HL-60/S4 treated with retinoic acid at 250 ng/mL for 4 days and 3 days (cell line): ENCODE data around the gene C12orf42.
"Not testable (repeated sequence)": the region's sequence is repeated elsewhere in the genome, so short reads cannot be mapped to it uniquely, and the experiment has no call there.

Source experiments
- in situ Hi-C: fragments of 300-500 bp; cut with MboI; formaldehyde crosslinking; loops from 2 replicates; pipeline ENCODE4 v1.7.0; 2022; ENCODE audit warnings: low sequenced_read_pairs

Gene C12orf42

DNA sequence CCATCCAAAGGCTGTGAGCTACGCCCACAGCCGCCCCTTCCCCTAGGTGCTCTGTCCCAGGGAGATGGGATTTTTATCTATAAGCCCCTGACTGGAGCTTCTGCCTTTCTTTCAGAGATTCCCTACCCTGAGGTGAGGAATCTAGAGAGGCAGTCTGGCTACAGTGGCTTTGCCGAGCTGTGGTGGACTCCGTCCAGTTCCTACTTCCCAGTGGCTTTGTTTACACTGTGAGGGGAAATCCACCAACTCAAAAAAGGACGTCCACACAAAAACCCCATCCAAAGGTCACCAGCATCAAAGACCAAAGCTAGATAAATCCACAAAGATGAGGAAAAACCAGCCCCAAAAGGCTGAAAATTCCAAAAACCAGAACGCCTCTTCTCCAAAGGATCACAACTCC lies 70.1 kb downstream of the C12orf42 start:
- in situ Hi-C loops: not testable (repeated sequence)

- in situ Hi-C loops: not testable (repeated sequence)
Measured at GRCh38 chr12:103424849-103425586, 70.8 kb downstream of the C12orf42 start.

- in situ Hi-C loops: no loop called here
Measured at GRCh38 chr12:103423516-103423910, 72.3 kb downstream of the C12orf42 start.

DNA sequence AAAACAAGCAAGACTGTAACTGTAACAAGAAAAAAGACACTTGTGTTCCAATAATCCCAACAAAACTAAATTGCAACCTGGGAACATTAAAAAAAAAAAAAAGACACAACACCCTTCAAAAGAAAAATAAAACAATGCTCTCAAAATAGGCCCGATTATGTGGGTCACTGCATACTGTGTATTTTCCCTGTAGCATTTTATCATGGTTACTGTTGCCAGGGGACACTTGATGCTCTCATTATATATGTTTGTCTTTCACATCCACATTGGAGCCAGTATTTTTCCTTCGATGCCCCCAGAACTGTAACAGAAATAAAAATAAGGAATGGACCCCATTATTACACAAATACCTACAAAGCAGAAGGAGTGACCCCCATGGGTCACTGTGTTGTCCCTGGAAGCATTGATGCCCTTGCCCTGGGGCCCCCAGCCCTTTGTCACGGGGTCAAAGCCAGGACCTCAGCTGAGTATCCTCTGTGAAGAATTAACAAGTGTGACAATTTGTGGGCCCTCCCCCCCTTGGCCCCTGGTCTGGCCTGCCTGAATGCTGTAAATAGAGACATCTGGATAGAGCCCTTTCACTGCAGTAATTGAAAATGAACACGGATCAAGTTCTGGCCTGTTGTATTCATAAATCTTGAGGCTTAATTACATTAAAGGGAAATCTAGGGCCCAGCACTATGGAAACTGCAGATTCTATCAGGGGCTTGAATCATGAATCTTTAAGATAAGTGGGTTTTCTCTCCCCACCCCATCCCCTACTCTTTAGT lies 72.8 kb downstream of the C12orf42 start:
- in situ Hi-C loops: no loop called here

- in situ Hi-C loops: no loop called here
Measured at GRCh38 chr12:103422328-103422727, 73.4 kb downstream of the C12orf42 start.

GRCh38 chr12:103421402-103421801 lies 74.4 kb downstream of the C12orf42 start:
- in situ Hi-C loops: no loop called here

GRCh38 chr12:103415681-103416080 lies 80.1 kb downstream of the C12orf42 start:
- in situ Hi-C loops: no loop called here

DNA sequence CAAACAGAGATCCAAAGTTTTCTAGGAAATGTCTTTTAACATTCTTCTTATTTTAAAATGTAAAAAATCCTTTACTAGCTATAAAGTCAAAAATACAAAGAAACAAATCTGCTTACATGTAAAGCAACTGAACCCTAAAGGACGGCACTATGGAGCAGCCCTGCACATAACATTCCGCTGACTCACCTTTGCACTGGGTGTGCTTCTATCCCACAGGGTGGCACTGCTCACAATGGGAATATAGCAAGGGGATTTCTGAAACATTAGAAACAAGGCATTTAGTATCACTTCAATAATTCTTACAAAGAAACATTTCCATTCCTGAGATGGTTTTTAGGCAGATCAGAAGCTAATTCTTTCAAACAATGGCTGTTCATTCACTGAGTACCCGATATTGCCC lies 94.3 kb downstream of the C12orf42 start:
- in situ Hi-C loops: no loop called here

DNA sequence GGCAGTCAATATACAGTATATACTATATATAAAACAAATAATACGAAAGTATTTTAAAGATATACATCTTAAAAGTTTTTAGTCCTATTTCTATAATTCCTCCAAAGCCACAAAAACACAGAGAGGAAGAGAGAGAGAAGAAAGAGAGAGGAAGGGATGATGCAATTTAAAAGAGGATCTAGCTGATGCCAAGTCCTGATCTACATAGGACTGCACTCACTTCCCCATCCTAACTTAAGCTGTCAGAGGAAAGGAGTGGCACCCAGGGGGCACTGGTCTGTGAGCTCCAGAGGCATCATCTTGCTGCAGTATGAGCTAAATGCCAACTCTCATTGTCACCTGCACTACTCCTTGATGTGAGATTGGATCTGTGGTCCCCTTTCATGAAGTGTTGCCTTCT lies 95.8 kb downstream of the C12orf42 start:
- in situ Hi-C loops: no loop called here

DNA sequence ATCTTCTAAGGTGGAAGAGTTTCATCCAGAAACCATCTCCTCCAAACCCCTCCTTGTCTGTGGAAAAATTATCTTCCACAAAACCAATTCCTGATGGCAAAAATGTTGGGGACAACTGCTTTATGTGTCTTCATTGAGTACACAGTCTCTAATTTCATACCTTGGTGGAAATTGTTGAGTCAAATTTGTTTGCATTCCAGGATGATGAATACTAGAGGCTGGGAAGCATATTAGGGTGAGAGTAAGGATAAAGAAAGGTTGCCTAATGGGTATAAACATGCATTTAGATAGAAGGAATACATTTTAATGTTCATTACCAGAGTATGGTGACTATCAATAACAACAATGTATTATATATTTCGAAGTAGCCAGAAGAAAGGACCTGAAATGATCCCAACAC lies 98.2 kb downstream of the C12orf42 start:
- in situ Hi-C loops: no loop called here

- in situ Hi-C loops: no loop called here
Measured at GRCh38 chr12:103392722-103393121, 103.0 kb downstream of the C12orf42 start.

DNA sequence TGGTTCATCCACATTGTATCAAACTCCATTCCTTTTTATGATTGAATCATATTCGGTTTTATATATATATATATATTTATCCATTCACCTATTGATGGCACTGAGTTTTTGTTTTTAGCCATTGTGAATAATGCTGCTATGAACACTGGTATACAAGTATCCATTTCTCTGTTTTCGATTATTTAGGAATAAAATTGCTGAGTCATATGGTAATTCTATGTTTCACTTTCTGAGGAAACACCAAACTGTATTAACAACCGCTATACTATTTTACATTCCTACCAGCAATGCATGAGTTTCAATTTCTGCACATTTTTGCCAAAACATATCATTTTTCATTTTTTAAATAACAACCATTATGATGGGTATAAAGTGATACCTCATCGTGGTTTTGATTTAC lies 104.7 kb downstream of the C12orf42 start:
- in situ Hi-C loops: no loop called here

GRCh38 chr12:103387385-103387784 lies 108.4 kb downstream of the C12orf42 start:
- in situ Hi-C loops: no loop called here

DNA sequence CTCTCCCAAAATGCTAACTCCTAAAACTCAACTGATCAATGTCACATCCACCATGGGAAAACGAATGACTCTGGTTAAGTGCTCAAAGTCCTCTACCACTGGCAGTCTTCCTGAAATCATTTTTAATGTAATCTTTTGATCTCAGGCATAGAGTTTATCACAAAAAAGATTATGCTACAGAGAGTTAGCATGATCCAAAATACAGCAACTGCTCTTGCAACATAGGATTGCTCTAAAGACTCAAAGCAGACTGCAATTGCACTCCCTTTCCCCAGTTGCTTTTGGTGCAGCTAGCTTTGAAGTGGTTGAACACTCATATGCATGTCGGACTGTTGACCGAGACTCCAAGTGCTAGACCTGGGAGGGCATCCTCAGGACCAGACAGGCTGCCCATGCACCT lies 109.3 kb downstream of the C12orf42 start:
- in situ Hi-C loops: no loop called here

- in situ Hi-C loops: no loop called here
Measured at GRCh38 chr12:103382736-103383346, 112.9 kb downstream of the C12orf42 start.

DNA sequence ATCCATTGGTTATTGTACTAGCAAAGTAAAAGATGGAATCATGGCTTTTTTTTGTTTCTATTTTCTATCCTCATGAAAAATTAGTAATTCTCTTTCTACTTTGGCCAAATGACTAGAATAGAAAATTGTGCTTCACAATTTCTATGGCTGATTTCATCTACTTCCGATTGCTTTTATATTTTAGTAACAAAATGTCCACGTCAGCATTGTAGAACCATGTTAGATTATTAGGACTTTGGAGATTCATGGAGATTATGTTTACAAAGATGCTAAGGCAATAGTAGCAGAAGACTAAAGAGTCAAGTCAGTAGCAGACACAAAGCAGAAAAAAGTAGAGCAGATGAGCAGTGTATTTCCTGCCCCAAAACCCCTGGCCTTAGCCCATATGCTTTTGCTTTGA lies 113.6 kb downstream of the C12orf42 start:
- in situ Hi-C loops: no loop called here

DNA sequence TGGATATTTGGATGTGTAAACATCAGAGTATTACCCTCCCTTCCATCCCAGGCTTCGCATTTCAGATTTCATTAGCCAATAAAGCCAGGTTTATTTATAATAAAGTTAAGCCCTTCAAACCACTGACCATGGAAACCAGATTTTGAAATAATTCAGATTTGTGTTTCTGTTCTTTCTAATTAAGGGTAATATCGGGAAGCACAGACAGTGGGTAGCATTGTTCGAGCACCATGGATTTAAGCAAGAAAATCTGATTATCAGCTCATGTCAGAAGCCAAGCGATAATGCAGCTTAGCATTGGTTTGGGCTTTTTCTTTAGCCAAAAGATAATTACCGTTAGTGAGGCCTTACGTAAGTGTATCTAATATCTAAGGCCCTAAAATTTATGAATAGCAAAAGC lies 116.1 kb downstream of the C12orf42 start:
- in situ Hi-C loops: no loop called here

GRCh38 chr12:103373088-103373523 lies 122.7 kb downstream of the C12orf42 start:
- in situ Hi-C loops: no loop called here

DNA sequence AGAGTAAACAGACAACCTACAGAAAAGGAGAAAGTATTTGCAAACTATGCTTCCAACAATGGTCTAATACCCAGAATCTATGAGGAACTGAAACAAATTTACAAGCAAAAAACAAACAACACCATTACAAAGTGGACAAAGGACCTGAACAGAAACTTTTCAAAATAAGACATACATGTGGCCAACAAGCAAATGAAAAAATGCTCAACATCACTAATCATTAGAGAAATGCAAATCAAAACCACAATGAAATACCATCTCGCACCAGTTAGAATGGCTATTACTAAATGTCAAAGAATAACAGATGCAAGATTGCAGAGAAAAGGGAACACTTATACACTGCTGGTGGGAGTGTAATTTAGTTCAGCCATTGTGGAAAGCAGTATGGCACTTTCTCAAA lies 125.8 kb downstream of the C12orf42 start:
- in situ Hi-C loops: no loop called here

GRCh38 chr12:103368167-103368566 lies 127.6 kb downstream of the C12orf42 start:
- in situ Hi-C loops: no loop called here

GRCh38 chr12:103354403-103354802 lies 141.4 kb downstream of the C12orf42 start:
- in situ Hi-C loops: no loop called here

DNA sequence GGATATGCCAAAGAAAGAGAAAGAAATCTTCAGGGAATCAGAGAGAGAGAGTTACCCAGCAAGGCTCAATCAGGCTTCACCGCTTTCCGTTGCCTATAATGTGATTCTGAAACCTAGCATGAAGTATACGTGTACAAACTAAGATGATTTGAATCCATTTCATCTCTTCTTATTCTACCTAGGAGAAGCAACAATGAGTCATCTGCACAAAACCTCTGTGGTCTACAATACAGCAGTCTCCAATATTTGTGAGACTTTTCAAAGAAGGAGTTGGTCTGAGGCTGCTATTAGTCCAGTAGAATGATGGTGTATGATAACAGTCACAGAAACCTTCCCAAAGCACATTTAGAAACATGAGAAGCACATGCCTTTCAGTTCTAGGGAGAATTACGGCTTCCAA lies 141.9 kb downstream of the C12orf42 start:
- in situ Hi-C loops: no loop called here
